ENCODE results near the gene SOX6.

SOX6 gene

DNA sequence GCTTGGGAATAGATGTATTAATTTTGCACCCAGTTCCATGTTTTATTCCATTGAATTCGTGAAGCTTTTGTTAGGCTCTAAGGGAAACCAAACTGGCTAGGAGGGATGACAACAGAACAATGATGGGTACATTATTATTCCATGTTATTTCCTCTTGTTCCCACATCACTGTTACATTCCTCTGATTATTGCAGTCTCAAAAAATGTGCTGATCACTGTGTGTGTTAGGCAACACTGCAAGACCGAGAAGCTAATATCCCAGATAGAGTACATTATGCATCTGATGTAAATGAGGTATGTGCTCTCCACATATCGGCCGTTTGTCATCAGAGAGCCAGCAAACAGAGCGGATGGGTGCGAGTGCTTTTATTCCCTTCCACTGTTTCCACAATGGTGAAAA is 327.9 kb downstream of the SOX6 start:
- DNase-seq: no peak

DNA sequence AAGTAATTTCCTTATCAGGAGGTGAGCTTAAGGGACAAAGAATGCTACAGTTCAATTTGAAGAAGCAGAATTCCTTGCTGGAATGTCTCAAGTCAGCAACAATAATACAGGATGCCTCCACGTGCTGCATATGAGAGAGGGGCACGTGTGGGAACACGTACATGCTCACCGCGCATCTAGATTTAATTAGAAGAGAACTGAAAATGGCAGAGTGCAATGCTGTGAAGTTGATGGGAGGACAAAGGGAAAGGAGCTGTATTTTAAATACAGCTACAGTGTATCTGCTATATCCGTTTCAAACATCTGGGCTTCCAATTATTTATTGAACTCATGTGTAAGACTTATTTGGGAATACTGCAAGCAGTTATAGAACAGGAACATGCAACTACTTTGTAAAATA is 328.7 kb downstream of the SOX6 start:
- no peak for DNase-seq

DNA sequence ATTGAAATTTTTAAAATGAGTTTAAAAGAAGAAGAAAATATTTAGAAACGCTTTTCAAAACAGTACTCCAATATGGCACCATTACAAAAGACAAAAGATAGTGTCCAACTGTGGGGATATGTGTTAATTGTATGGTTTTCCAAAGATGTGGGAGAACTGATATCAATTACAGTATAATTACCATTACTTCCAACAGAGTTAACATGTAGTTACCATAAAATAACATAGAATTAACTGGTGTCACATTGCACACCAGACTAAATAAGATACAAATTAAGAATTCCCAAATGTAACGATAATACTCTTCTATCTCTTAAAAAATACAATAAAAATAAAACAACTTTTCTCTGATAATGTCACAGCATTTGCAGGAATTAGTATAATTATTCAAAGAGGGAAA is 329.5 kb downstream of the SOX6 start:
- no peak for DNase-seq

DNA sequence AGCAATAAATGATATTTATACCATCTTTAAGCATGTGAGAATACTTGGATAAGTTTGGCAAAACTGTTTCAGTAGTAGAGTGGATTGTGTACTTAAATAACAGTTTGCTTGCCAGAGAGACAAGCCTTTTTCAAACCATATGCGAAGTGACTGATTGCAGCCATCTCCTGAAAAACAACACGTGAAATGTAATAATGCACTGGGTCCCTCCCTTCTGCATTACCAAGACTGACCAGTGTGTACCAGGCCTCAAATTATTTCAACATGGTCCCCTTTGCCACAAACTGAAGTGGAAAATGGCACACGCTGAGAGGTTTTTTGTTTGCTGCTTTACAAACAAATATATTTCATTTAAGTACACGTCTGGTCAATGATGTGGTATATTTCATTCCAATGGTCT is 337.4 kb downstream of the SOX6 start:
- DNase-seq: no peak

DNA sequence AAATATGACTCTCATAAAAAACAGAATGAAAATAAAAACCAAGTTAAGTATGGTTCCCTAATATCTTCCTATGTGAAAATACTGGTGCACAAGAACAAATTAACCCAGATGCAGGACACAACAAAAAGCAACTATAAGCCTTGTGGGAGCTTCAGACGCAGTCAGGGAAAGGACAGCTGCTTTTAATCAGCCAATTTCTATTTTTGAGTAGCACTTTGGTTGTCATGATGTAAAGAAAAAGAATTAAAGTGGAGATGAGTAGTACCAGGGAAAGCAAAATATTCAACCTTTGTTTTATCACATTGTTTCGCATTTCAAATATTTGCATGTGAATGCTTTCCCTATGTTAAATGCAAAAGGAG is 339.9 kb downstream of the SOX6 start:
- no peak for DNase-seq

DNA sequence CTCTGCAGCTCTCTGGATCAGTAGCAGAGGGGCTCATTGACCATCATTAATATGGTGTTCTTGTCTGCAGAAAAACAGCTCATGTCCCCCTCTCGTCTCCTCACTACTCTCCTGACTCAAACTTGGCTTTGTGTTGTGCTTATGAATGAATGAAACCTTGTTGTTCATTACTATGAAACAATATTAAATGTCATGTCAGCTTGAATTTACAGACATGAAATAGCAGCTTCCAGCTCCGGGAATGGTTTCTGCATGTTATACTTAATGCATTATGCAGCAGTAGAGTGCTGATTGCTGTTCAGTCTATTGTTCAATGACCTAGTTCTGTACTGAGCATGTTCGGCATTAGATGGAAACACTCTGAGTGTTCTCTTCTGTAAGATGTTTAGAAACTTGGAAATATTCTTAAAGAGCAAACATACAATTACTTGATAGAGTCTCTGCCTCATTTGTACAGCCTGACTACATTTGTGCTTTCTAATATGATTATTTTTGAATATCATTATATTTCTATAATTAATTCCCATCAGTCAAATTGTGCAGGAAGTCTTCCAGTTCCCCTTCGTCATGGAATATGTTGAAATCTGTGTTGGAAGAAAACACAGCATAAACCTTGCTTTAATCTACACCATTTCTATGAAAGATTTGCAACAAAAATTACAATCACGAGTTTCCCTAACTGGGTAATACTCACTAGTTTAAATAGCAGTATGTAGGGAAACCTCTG is 340.4 kb downstream of the SOX6 start:
- no peak for DNase-seq

DNA sequence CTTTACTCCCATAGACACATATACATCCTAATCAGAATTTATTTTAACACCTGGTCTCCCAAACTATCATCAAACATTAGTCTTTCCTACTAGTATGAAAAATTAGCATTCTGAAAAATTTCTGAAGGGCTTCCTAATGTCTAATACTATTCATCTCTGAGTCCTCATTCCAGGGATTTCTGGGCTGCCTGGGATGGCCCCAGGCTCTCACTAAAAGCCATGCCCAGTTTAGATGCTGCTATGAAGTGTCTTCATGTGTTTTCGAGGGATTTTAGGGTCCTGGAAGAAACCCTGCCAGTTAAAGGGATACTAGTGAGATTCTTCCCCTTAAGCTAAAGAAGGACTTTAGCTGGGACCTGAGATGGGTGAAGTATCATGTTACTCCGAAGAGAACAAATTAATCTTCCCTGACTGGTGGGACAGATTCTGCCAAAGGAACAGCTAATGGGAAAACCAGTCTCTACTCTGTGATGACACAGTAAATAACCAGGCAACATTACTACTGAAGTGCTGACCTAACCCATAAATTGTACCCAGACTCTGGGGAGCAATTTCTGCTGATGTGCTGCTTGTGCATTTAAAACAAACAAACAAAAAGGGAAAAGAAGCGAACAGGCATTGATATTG is 342.6 kb downstream of the SOX6 start:
- DNase-seq: no peak

DNA sequence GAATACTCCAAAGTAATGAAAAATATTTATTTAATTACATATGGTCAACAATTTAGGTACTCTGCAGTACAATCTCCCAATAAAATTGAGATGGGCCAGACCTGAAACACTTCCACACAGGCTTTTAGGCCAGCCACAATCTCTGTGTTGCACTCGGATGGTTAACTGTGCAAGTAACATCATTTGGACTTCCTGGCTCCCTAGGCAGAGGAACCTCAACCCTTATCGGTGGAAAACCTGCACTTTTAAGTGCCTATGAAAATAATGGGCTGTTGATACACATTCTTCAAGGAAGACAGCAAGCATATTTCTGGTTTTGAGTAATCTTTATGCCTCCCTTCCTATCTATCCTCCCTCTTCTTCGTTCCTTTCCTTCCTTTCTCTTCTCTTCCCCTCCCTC is 343.1 kb downstream of the SOX6 start:
- DNase-seq: no peak

DNA sequence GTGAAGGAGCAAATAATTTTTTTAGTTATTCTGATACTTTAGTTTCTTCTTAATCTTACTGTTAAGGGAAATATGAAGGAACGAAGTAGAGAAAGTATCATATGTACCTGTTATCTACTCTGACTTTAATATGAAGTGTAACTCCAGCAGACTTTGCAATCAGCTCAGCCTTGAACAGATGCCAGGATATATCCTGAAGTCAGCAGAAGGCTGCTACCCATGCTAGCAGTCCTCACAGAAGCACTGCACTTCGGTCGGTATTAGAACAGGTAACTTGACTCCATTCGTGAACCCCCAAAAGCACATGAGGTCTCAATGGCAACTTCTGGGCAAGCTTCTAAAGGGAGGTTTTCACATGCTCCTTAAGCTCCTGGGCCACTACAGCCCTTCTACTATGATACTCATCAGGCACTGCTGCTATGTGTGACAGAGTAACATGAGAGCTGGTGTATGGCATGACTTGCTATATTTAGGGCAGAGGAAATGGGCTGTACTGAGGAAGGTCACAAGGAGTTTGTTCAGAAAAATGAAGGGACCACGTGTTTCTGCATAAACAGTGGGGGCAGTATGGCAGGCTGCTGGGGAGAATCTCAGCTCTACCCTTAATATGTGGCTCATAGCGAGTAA is 344.1 kb downstream of the SOX6 start:
- DNase-seq: no peak

DNA sequence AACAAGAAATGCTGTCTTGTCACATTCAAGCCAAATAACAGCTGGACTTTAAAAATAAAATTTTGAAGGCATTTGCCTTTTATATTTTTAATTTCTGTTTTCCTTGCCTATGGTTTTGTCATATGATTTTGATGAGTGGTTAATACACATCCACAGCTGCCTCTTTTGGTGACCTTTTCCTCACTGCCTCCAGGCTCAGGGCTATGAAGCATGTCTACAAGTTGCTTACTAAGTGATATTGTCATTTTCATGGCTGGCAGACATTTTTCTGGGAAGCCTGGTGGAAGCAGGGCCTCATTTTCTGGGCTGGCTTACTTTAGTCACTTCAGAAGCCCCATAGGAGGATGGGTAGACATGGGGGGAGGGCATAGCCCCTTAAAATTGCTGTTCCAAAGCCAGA is 344.9 kb downstream of the SOX6 start:
- DNase-seq: no peak

DNA sequence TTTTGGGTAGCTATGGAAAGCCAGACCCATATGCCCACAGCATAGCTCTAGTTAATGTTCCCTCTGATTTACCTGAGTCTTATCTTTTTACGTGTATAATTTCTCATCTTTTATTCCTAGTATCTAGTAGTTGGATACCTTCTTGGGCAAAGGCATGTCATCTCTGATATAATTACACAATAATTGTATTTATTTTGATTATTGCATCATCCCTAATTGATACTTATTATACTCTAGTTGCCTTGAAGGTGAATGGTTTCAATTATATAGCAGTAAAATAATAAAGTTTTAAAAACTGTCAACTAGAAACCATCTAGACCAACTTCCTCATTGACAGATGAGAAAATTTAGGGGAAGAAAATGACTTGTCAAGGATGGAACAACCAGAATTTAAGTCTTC is 347.3 kb downstream of the SOX6 start:
- DNase-seq: no peak

DNA sequence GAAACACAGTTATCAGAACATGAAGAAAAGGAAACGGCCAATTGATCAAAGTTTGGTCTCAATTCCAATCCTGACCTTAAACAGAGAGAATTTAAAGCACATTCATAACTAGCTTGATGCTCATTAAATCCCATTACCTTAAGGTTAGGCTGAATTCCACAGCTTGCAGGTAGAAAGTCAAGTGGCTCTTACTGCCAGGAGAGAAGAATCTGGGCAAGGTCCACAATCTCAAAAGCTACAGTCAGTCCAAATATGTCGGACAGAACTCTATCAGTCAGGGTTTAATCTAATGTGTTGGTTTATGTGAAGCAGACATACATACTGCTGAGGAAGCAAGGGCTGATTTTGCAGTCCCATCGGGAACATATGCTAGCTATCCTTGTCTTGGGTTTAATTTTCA is 348.8 kb downstream of the SOX6 start:
- no peak for DNase-seq

DNA sequence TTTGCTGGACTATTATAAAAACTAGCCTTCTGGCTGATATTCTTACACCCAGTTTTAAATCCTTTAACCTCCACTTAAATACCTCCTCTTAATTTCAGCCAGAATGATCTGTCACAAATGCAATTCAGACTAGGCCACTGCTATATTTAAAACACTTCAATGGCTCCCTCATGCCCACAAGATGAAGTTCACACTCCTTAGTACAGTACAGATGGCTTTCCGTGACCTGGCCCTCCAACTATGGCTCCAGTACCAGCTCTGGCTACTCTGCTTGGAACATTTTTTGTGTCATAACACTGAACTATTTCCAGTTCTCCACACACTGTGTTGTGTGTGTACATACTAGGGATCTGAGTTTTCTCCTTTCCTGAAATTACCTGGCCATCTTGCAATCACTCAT is 353.4 kb downstream of the SOX6 start:
- no peak for DNase-seq

DNA sequence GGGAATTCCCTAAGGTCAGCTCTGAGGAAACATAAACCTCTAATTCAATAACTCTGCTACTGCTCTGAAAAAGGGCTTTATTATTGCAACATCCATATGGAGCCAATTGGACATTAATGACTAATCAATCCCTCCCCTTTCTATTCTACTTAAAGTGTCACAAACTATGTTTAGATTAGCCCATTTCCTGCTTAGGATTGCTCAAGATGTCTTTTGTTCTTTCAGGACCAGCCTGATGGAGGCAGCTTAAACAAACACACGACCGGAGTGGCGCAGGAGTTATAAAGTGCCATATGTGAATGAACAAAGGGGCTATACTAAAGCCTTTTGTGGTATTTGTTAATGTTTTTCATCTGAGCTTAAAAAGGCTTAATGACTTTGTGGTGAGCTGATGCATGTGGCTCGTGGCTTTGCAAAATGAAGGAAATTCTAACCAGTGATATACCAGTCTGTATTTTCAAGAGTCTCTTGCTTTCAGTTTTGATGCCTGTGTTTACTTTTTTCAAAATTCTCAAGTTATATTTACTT is 354.4 kb downstream of the SOX6 start:
- DNase-seq: no peak

DNA sequence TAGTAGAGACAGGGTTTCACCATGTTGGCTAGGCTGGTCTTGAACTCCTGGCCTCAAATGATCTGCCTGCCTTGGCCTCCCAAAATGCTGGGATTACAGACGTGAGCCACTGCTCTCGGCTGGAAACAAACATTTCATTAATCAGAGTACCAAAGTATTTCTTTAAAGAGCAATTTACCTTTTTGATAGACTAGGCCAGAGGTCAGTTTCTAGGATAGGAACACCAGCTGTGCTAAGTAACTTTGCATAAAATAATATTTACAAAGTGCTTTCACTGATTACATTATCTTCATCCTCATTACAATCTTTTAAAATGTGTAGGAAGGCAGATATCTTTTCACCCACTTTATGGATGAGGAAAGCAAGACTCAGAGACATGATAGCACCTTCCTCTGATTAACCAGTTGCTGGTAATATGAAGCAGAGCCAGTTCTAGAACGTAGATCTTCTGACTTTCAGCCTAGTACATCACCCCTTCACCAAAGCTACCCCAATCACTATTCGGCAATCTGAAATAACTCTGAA is 355.2 kb downstream of the SOX6 start:
- DNase-seq: no peak

DNA sequence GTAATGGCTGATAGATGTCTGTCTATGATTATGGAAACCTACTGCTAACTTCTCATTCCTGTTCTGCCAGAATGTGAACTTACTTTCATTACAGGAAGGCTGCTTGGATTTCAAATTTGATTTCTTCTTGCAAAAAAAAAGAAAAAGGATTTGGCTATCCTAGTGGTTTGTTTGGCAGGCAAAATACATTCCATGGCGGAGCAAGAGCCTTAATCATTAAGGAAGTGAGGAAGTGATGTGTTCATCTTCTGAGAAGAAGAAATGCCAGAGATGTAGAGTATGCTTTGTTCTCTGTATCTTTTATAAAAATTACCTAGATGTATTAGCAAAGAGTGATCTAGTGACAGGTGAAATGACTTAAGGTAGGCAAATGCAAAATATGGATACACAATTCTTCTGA is 356.3 kb downstream of the SOX6 start:
- no peak for DNase-seq

DNA sequence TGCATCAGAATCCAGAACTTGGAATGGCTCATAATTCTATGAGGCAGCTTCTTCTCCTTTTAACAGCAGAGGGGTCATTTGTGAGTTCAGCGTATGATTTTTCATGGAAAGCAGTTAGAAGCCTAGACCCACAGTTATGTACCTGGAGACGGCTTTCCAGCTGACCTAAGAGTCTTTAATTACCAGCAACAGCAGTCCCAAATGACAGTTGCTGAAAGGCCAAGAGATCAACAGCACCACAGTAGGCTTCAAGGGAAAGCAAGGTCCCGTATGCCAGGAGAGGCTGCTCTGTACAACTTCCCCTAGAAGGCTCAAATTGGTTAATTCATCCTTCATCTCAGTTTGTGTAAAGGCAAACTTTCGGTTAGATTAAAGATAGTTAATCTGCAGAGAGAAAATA is 363.0 kb downstream of the SOX6 start:
- DNase-seq: no peak

DNA sequence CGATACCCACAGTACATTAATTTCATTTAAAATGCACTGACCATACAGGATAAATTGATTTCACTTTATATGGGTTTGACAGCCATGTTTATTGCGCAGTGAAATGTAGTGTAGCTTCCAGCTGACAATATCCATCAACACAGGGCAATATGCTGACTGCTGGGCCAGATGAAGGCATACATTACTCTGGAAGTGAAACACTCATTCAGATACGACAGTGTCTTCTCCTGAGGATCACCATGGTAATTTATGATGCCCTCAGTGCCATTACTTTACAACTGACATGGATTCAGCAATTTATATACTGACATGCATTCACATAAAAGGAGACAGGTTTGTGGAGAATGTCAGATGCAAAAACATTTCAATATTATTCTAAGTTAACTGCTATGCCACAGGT is 365.1 kb downstream of the SOX6 start:
- no peak for DNase-seq

DNA sequence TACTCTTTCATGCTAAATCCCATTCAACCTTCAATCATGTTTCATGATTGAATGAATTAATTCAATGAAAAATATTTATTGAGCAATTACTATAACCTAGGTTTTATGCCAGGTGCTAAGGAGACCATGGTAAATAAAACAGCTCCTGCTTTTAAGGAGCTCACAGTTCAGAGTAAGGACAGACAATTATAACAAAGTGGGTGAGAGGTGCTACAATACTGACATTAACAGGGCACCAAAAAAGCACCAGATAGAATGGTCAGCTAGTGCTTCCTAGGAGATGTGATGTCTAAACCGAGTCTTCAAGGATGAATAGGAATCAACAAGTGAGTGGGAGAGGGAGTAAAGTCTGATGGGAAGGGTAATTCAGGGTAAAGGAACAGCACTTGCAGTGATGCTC is 366.7 kb downstream of the SOX6 start:
- no peak for DNase-seq

DNA sequence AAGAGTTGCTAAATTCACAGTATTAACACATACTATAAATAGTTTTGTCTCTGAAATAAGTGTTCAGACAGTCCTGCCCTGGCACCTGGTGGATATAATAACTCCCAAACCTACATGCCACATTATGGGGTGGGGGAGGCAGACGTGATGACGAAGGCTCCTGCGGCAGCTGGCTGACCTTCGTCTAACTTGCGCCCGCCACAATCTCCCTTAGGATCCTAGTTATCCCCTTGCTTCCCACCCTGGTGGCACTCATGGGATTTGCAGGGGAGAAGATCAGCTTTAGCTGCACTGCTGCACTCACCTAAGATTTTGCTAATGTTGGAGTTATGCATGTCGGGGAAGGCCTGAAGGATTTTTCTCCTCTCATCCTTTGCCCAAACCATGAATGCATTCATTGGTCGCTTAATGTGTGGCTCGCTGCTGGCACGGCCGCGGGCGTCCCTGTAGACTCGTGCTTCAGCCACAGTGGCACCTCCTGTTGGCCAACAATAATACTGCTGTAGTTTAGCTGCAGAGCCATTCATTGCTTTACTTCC is 367.6 kb downstream of the SOX6 start:
- DNase-seq: no peak

DNA sequence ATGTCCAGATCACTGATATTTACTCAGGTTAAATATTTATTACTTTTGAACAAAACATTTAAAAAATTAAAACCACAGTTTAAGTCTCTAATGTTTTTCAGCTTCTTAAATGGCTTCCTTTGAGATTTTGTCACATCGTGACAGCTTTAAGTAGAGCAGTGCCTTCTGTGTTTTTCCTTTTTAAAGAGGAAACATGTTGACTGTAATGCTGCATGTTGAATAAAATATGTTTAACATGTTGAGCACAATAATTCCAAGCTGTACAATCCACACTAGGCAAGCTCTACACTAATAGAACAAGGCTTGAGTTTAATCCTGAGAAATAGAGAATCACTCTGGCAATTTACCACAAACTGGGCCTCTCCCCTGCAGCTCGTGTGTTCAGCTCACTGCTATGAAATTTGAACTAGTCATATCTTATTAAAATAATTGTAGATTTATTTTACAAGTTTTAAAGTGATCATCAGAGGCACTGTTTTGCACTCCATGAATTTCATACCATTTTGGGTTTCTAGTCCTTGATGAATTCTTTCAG is 368.3 kb downstream of the SOX6 start:
- DNase-seq: no peak

DNA sequence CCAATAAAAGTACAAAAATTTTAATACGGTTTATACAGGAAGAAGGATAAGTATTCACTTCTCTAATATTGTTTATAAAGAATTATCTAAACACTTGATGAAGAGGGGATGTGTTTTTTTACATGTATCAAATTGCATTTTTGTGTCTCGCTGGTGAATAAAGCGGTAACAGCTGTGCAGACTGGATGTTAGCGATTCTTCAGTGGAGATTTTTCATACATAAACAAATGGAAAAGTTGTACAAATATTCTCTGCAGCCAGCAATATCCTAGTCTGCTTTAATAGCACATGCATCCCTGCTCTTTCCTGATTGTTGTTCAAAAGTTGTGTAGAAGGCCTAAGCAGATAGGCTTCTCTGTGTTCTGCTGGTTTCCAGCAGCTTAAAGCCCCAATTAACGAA is 369.3 kb downstream of the SOX6 start:
- DNase-seq: no peak

DNA sequence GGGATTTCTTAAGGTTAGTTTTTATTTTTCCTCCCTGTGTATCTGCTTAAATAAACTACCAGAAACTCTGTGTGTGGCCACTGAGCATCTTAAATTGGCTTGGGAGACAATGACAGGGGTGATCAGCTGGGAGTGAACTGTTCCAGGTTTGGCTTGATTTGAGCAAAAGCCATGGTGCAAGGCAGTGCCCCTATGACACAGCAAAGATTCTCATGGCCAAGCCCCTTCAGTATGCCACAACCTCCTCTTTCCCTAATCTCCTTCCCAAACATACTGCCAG is 370.5 kb downstream of the SOX6 start:
- no peak for DNase-seq
